ENCODE measurements around the gene PRKAA1. TPM values are rescaled to one million over a fixed set of nuclear protein-coding genes. Genes with fewer than 3 reads are reported as not detected.
"Not testable (repeated sequence)": the region's sequence is repeated elsewhere in the genome, so short reads cannot be mapped to it uniquely, and the experiment has no call there.

PRKAA1 gene
- polyA plus RNA-seq, 3 donors, result 23.4 to 32.8 (median 29.6) TPM

GRCh38 chr5:40787986-40788385 is 10.2 kb downstream of the PRKAA1 start:
- H3K27me3 Mint-ChIP-seq (ENCODE audit: low read depth in 3 of 3), result peaks cover 0 to 2% (median 1%) of the 10 kb centered on the region in 3 donors
- peaks cover 98% of the 10 kb centered on the region for H4K20me1 ChIP-seq (ENCODE audit: insufficient read depth, low read length)
- no peak overlapping the region for H3K27ac Mint-ChIP-seq
- TF ChIP-seq CTCF (IDR thresholded peaks at IDR 0.05), result no peak
- peaks cover 27% of the 10 kb centered on the region for H3K4me1 Mint-ChIP-seq
- H3K9ac ChIP-seq (ENCODE audit: insufficient read depth, low read length, poor library complexity, severe bottlenecking), result no peak overlapping the region
- peaks cover 99% of the 10 kb centered on the region for H3K79me2 ChIP-seq (ENCODE audit: insufficient read depth, low read length)
- DNase-seq, result no peak
- H3K4me3 ChIP-seq (replicated peaks in 1 of 3; ENCODE audit: low read depth in 2 of 3, low read length in 3 of 3), result no peak overlapping the region
- no peak overlapping the region for H3K27ac ChIP-seq (ENCODE audit: low read depth in 1 of 2, low read length in 2 of 2)
- no peak overlapping the region for H3K4me2 ChIP-seq (replicated peaks; ENCODE audit: extremely low read depth, low read length, poor library complexity, severe bottlenecking)
- peaks cover 9 to 19% of the 10 kb centered on the region in 2 donors for H3K36me3 Mint-ChIP-seq
- intact Hi-C loops (cut with micrococcal nuclease), result no loop called here
- no CpG with 5 or more reads among the region's 1 CpG for WGBS (ENCODE audit: insufficient coverage)
- no peaks in the 10 kb centered on the region for H3K9me3 ChIP-seq (replicated peaks in 1 of 2; ENCODE audit: control insufficient read depth in 1 of 2, insufficient read depth in 1 of 2, low read length in 2 of 2)
- H3K4me1 ChIP-seq (ENCODE audit: control insufficient read depth in 1 of 2, insufficient read depth in 2 of 2, low read length in 2 of 2), result peaks cover 4 to 13% of the 10 kb centered on the region in 2 donors
- H3K4me3 Mint-ChIP-seq, result no peak overlapping the region
- H3K36me3 ChIP-seq (replicated peaks in 1 of 2; ENCODE audit: control insufficient read depth in 1 of 2, insufficient read depth in 2 of 2, low read length in 2 of 2), result peaks cover 0 to 15% of the 10 kb centered on the region in 2 donors
- no peak overlapping the region for H2AFZ ChIP-seq (ENCODE audit: insufficient read depth, low read depth, low read length, poor library complexity, severe bottlenecking)
- no peaks in the 10 kb centered on the region for H3K27me3 ChIP-seq (ENCODE audit: control insufficient read depth in 2 of 2, insufficient read depth in 2 of 2, low read length in 2 of 2)
- peaks cover 0 to 2% (median 0%) of the 10 kb centered on the region in 7 donors for H3K9me3 Mint-ChIP-seq

GRCh38 chr5:40786664-40787063 is 11.5 kb downstream of the PRKAA1 start:
- DNase-seq; H3K27ac ChIP-seq (ENCODE audit: low read depth in 1 of 2, low read length in 2 of 2); H3K9ac ChIP-seq (ENCODE audit: insufficient read depth, low read length, poor library complexity, severe bottlenecking); H3K4me2 ChIP-seq (replicated peaks; ENCODE audit: extremely low read depth, low read length, poor library complexity, severe bottlenecking); intact Hi-C loops (cut with micrococcal nuclease); H3K9me3 Mint-ChIP-seq; H3K9me3 ChIP-seq (replicated peaks in 1 of 2; ENCODE audit: control insufficient read depth in 1 of 2, insufficient read depth in 1 of 2, low read length in 2 of 2); H3K27me3 Mint-ChIP-seq (ENCODE audit: low read depth in 3 of 3); H3K4me3 ChIP-seq (replicated peaks in 1 of 3; ENCODE audit: low read depth in 2 of 3, low read length in 3 of 3); H3K4me3 Mint-ChIP-seq; H2AFZ ChIP-seq (ENCODE audit: insufficient read depth, low read depth, low read length, poor library complexity, severe bottlenecking); H3K27me3 ChIP-seq (ENCODE audit: control insufficient read depth in 2 of 2, insufficient read depth in 2 of 2, low read length in 2 of 2): not testable (repeated sequence)
- Mint-ChIP-seq H3K36me3 (peaks cover 9 to 15% of the 10 kb centered on the region in 2 donors), H3K27ac (peak overlapping the region in 1 of 7 donors; percentile 41), H3K4me1 (peaks cover 36% of the 10 kb centered on the region)
- Histone ChIP-seq H3K36me3 (replicated peaks in 1 of 2; ENCODE audit: control insufficient read depth in 1 of 2, insufficient read depth in 2 of 2, low read length in 2 of 2) (peaks cover 0 to 15% of the 10 kb centered on the region in 2 donors), H3K4me1 (ENCODE audit: control insufficient read depth in 1 of 2, insufficient read depth in 2 of 2, low read length in 2 of 2) (peaks cover 4 to 13% of the 10 kb centered on the region in 2 donors), H3K79me2 (ENCODE audit: insufficient read depth, low read length) (peaks cover 99% of the 10 kb centered on the region), H4K20me1 (ENCODE audit: insufficient read depth, low read length) (peaks cover 98% of the 10 kb centered on the region)
- no CpG with 5 or more reads among the region's 3 CpGs for WGBS (ENCODE audit: insufficient coverage)

All from CD14-positive monocyte (primary cell).